ELF-1 (cell line): ENCODE data around the gene EHHADH.
"Not testable (repeated sequence)": the region's sequence is repeated elsewhere in the genome, so short reads cannot be mapped to it uniquely, and the experiment has no call there.

Experiments
- DNase-seq: peaks from one replicate; pipeline ENCODE4 v3.0.0-alpha.2; 2016; ENCODE audit warnings: low read depth, low spot score

The EHHADH gene

DNA sequence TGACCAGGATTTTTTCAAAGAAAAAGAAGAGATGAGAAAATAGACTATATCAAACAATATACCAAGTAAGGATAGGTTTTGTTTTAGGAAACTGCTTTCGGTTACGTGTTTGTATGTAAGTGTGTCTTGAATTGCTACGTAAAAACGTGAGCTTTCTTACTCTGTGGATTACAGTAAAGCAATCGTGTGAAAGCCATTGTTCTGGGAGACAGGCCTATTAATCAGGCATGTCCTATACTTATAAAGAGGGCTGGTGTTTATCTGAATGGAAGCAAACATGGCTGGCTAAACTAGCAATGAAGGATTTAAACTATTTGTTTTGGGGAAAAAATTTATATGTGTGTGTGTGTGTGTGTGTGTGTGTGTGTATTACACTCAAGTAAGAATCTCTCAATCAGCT, 2.6 kb downstream of the EHHADH start:
- no peak for DNase-seq

DNA sequence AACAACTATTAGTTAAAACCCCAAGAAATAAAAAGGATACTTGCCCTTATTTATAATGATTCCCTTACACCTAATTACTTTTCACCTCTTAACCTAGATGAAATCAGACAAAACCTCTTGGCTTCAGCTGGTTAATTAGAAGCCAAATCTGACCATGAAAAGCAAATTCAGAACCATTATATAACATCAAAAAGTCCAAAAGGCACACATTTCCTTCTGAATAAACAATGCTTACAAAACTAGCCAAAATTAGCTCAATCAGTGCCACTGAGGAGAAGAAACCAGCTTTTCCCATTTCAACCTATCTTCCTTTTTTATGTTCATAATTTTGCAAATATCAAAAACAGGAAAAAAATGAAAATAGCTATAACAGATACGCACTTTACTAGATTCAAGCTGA, 3.2 kb downstream of the EHHADH start:
- DNase-seq: no peak

DNA sequence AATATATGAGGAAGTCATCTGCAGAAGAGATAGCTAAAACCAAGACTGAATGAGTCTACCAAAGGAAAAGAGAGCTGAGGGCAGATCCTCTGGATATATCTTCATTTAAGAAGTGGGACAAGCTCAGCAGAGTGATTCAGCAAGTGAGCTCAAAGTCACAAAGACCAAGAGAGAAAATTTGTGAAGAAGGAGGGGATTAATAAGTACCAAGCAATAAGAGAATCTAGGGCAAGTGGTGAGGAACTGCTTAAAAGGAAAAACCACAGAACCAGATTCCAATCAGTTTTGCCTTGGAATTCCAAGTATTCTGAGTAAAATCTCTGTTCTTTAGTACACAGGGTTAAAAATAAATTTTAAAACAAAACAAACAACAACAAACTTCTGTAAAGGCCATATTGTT, 3.6 kb downstream of the EHHADH start:
- no peak for DNase-seq

DNA sequence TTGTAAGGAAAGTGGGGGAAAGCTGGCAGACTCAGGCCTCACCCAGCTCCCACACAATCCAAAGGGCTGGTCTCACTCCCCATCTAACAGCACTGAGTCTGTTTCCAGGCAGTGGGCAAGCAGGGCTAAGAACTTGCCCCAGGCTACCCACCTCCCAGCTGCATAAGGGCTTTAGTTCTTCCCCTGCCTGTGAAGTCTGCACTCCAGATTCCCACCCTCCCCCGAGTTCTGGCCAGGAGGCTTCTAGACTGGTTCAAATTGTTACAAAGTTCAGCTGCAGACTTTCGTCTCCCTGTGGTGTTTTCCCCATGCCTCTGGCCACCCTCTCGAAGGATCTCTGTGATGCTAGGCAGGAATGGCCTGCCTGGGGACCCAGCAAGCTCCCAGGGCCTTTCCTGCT, 11.2 kb downstream of the EHHADH start:
- DNase-seq: peak; percentile 47

DNA sequence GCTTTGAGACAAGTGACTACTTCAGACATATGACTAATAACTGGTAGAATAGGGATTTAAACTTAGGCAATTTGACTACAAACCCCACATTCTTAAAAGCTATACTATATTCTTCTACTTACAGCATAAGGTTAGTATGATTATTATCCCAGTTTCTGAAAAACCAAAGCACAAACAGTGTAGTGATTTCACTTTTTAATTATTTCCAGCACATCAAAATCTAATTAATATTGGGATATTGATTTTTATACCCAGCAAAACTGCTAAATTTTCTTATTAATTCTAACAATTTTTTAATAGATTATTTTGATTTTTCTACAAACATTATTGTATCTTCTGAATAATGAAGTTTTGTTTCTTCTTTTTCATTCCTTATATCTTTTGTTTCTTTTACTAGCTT, 16.9 kb downstream of the EHHADH start:
- no peak for DNase-seq

DNA sequence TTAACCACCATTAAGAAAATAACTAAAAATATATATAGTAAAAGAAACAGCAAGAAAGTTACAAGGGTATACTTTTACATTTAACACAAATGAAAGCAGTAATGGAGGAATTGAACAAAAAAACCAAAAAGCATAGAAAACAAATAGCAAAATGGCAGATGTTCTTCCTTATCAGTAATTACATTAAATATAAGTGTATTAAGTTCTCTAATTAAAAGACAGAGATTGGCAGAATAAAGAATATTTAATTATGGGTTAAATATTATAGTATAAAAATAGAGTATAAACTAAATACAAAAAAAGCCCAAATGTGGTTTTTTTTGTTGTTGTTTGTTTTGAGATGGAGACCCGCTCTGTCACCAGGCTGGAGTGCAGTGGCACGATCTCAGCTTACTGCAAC, 20.5 kb downstream of the EHHADH start:
- DNase-seq: no peak

DNA sequence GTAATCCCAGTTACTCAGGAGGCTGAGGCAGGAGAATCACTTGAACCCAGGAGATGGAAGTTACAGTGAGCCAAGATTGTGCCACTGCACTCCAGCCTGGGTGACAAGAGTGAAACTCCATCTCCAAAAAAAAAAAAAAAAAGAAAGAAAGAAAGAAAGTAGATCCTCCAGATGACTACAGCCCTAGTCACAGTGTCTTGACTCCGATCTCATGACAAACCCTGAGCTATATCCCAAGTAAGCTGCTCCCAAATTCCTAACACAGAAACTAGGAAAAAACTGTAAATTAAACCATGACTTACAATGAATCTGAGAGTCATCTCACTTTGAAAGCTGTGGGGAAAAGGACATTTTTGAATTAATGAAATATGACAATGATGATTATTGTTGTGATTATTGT, 27.3 kb downstream of the EHHADH start:
- not testable (repeated sequence) for DNase-seq

DNA sequence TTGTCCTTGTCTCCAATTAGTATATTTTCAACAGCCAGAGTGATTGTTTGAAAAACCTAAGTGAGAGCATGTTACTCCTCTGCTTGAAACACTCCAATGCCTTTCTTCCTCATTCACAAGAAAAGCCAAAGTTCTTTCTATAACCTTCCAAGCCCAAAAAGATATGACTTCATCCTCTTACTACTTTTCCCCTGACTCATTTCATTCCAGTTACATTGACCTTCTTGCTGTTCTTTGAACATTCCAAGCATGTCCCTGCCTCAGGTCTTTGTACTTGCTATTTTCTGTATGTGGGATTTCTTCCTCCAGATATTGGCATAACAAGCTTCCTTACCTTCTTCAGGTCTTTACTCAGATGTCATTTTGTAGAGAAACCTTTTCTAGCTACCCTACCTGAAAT, 28.3 kb downstream of the EHHADH start:
- DNase-seq: no peak

DNA sequence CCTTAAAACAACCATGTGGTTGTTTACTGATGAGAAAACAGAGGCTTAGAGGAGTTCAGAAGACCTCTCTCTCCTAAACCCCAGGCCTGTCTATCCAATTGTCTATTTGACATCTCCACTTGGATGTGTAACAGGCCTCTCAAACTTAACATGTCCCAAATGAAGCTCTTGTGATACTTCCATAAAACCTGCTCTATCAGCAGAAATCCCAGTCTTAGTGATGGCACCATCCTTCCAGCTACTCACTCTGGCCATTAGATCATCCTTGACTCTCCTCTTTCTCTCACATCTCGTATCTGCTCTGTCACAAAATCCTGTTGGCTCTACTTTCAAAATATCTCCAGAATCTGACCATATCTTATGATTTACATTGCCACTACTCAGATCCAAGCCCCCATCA, 28.8 kb downstream of the EHHADH start:
- DNase-seq: no peak

DNA sequence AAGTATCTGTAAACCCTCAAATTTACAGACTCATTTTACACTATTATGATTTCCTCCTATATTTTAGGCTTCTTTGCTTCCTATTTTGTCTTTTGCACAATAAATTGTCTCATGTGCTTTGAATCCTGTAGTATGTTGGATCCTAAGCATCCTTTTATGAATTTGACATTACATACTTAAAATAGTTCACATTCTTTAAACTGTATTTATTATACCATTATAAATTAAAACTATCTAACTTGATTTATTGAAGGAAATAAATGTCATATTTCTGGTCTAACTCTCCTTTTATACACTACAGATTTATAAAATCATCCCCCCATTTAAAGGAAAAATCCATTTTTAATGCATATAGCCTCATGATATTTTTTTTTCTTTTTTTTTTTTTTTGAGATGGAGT, 32.6 kb downstream of the EHHADH start:
- DNase-seq: no peak

DNA sequence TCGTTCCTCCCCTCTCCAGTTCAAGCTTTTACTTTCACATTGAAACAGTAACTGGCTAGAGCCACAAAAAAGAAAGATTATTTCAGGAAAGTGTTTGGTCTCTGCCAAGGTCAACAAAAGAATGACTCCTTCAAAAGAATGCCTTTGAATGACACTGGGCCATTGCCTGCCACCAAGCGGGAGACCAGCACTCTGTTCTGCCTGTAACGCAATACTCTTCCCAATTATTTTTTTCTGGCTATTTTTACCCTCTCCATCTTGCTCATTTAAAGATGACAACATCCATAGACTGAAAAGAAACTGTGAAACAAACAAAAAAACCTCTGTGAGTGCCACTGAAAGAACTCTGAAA, 37.3 kb downstream of the EHHADH start:
- peak; percentile 8 for DNase-seq

DNA sequence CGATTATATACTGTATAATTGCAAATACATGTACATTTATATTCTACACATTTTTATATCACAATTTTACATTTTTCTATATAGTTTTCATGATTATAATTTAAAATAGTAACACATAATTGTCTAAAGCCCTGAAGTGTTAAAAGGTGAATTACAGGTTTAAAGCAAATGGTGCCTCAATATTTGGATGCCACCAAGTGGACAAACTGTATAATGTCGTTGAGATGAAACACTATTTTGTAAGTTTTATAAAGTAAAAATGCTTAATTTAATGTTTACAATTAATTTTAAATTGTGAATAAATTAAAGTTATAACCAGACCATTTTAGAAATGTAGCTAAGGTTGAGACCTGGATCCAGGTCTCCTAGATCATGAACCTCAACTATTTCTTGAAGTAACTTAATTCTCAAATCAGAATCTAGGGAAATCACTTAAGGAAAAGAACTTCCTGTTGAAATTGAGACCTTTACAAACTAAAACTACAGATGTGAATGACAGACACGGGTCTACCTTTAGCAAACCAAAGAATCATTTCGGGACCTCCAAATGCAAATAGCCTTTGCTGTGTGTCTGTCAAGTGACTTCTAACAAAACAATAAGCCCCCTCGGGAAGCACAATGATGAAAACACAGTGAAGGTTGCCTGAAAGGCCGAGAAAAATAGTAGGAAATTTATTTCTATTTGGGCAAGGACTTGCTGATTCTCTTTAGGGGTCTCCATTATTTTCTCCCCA, 37.8 kb downstream of the EHHADH start:
- DNase-seq: peak; percentile 7

DNA sequence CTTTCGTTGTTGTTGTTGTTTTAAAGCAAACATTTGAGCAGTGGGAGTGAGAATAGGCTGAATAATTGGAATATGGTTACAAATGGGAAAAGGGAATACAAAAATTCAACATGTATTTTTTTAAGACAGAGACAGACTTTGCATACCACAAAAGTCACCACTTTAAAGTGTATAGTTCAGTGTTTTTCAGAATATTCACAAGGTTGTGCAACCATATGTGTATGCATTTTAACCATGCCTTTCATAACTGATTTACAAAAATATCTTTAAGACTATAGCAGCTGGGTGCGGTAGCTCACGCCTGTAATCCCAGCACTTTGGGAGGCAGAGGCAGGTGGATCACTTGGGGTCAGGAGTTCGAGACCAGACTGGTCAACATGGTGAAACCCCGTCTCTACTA, 41.3 kb downstream of the EHHADH start:
- no peak for DNase-seq

DNA sequence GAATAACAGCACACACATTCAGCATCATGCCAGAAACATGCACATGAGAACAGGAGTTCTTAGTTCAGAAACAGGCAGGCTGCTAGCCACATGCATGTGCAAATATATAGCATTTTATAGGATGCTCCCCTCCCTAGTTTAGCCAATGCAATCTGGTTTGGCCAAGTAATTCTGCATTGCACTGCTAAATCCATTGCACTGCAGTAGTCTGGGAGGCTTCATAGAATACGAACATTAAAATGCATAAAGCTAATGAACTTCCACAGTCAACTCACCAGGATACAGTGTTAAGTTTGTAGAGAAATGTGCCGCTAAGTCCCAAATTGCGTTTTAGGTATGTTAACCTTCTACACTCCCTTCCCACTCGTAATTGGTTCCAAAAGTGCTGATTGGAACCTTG, 41.8 kb downstream of the EHHADH start:
- no peak for DNase-seq

DNA sequence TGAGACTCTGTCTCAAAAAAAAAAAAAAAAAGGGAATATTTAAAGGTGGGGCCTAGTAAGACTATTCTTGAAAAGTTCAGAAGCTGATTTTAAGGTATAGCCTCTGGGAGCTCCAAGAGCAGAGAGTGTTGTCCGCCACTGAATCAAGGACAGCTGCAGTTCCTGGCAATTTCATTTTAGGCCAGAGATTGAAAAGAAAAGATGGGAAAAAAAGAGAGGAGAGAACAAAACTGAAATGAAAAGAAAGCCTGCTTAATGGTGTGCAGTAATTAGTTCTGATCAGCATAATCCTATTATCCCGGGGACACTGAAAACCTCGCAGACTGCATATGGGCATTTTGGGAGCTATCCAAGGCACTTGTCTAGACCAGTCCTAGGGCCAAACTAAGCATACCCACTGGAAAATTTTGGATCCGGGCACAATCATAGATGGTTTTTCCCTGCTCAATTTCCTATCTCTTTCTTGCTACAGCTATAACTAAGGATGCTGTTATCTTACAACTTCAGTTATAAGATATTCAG, 43.2 kb downstream of the EHHADH start:
- no peak for DNase-seq

DNA sequence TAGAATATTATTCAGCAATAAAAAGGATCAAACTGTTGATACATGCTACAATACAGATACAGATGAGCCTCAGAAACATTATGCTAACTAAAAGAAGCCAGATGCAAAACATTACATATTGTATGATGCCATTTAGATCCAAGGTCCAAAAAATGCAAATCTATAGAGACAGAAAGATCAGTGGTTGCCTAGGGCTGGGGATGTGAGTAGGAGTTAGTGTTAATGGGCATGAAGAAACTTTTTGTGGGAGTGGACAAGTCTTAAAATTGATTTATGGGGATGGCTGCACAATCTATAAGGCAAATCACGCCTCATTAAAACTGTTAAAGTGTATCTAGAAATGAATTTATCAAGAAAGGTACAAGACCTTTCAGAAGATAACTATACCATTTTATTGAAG, 45.0 kb downstream of the EHHADH start:
- DNase-seq: no peak

DNA sequence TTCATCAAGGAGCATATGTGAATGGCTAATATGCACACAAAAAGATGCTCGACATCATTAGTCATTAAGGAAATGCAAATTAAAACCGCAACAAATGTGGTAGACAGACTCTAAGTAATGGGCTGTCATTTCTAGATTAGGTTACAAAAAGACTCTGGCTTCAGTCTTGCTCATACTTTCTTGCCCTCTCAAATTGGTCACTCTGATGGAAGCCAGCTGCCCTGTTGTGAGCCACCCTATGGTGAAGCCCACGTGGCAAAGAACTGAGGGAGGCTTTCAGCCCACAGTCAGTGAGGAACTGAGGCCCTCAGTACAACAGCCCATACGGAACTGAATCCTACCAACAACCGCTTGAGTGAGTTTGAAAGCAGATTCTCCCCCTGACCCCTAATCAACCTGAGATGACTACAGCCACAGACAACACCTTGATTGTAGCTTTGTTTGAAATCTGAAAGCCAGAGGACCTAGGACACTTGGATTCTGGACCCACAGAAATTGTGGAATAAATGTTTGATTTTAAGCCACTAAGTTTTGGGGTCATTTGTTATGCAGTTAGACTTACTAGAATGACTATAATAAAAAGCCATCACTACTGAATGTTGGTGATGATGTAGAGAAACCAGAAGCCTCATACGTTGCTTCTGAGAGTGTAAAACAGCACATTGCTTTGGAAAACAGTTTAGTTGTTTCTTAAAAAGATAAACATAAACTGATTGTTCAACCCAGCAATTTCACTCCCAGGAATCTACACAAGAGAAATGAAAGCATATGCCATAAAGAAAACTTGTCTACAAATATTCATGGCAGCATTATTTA, 45.7 kb downstream of the EHHADH start:
- no peak for DNase-seq

DNA sequence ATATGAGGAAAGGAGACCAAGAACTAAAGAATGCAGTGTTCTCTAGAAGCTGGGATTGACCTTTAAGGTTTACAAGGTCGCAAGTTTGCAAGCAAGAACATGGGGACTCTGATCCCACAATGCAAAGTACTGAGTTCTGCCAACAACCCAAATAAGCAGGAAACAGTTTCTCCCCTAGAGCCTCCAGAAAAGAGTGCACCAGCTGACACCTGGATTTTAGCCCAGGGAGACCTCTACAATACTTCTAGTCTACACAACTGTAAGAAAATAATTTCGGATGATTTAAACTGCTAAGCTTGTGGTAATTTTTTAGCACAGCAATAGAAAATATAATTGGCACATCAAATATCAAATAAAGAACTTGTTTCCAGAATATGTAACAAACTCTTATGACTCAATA, 46.4 kb downstream of the EHHADH start:
- no peak for DNase-seq

DNA sequence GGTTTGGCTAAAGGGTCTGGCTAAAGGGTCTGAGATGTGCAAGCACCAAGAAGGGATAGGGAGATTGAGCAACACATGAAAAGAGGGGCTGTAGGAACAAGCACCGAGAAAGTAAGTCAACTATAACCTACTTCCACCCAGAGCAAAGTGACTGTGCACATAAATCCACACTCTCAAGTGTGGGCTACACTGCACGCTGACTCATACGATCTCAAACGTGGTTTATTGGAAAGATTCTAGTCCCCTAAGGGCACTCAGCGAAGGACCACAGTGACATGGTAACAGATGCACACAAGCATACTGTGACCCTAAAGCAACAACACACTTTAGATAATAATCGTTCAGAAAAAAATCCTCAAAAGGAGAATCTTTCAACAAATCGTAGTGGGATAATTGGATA, 48.0 kb downstream of the EHHADH start:
- no peak for DNase-seq

DNA sequence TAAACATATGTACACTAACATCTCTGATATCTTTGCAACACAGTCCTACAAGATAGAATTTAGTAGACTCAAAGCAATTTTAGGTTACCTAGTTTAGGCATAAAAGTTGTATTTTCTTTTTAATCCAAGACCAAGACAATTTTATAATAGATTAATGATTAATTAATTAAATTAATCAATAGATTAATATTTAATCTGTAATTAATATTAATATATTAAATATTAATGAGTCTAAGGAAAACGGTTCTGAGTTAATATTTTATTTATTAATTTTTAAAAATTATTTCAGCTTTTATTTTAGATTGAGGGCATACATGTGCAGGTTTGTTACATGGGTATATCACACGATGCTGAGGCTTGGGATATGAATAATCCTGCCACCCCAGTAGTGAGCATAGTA, 49.0 kb downstream of the EHHADH start:
- no peak for DNase-seq

DNA sequence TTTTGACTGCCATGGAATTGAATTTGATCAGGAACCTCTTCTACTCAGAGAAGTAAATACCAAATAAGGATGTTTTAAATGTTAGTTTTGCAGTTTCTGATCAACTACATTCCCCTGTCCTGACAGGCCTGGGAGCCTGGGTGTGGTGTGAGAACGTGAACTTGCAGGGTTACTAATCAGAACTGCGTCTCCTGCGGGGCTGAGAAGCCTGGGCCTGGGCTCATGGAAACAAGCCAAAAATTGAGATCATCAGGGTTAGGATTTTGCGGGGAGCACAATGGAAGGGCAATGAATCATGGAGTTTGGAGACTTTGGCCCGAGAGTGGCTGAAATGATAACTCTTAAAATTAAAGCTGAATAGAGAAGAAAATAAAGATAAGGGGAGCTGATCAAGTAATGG, 53.2 kb downstream of the EHHADH start:
- no peak for DNase-seq

DNA sequence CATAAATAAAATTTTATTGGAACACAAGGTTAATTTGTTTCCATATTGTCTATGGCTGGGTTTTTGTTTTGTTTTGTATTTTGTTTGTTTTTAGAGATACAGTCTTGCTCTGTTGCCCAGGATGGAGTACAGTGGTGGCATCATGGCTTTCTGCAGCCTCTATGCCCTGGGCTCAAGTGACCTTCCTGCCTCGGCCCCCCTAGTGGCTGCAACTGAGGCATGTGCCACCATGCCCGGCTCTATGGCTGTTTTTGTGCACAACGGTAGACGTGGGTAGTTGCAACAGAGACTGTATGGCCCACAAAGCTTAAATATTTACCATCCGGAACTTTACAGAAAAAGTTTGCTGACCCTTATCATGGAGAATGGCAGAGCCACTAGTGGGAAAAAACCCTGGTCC, 54.2 kb downstream of the EHHADH start:
- DNase-seq: no peak

DNA sequence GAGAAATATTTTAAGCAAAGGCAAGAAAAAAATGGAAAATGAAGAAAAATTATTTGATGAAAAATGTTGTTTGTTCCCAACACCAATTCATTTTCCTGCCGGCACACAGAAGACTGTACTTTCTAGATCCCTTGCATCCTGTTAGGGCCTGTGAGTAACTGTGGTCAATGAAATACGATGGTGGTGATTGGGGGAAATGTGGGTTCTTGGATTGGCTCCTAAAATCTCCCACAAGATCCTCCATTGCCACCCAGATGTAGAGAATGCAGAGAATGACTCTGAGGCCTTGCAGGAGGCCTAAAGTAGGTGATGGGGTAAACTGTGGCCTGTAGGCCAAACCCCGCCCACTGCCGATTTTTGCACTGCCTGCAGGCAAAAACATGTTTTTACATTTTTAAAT, 54.6 kb downstream of the EHHADH start:
- no peak for DNase-seq
